Measurements from ENCODE around the gene RNASEL. TPM values are rescaled to one million over a fixed set of nuclear protein-coding genes. Genes with fewer than 3 reads are reported as not detected.
"Not testable (repeated sequence)": the region's sequence is repeated elsewhere in the genome, so short reads cannot be mapped to it uniquely, and the experiment has no call there.

Gene RNASEL
- total RNA-seq, 1 donor from 2014 or later: 6.2 TPM

- Mint-ChIP-seq H3K27me3 (ENCODE audit: insufficient read depth, low read depth) (peaks cover 8% of the 10 kb centered on the region), H3K36me3 (no peaks in the 10 kb centered on the region), H3K27ac (peak overlapping the region; percentile 46), H3K9me3 (no peaks in the 10 kb centered on the region), H3K4me3 (no peak overlapping the region), H3K4me1 (peaks cover 55% of the 10 kb centered on the region)
- no peaks in the 10 kb centered on the region for H3K36me3 ChIP-seq
- peak overlapping the region; percentile 12 for H3K4me2 ChIP-seq
- H3K79me2 ChIP-seq (ENCODE audit: low read depth): no peaks in the 10 kb centered on the region
- no peaks in the 10 kb centered on the region for H3K27me3 ChIP-seq
- peaks cover 56% of the 10 kb centered on the region for H3K4me1 ChIP-seq
- no peak overlapping the region for H3K9ac ChIP-seq
- H3K27ac ChIP-seq: no peak overlapping the region
- TF ChIP-seq CTCF (IDR thresholded peaks at IDR 0.05): no peak
- TF ChIP-seq EZH2 (IDR thresholded peaks at IDR 0.05): no peak
- TF ChIP-seq EZH2phosphoT487 (IDR thresholded peaks at IDR 0.05): no peak
- peaks cover 15% of the 10 kb centered on the region for H3F3A ChIP-seq (ENCODE audit: low read depth)
- H4K20me1 ChIP-seq (ENCODE audit: low read depth): no peaks in the 10 kb centered on the region
- DNase-seq (ENCODE audit: low spot score): no peak
- H3K4me3 ChIP-seq: no peak overlapping the region
- no peak overlapping the region for H2AFZ ChIP-seq (replicated peaks)
- H3K9me3 ChIP-seq (ENCODE audit: low read depth): no peaks in the 10 kb centered on the region
Observed at GRCh38 chr1:182634306-182635072, 45.4 kb upstream of the RNASEL start.

- Histone ChIP-seq H3F3A (ENCODE audit: low read depth) (peaks cover 15% of the 10 kb centered on the region), H4K20me1 (ENCODE audit: low read depth) (no peaks in the 10 kb centered on the region), H3K4me1 (peaks cover 63% of the 10 kb centered on the region), H3K36me3 (no peaks in the 10 kb centered on the region), H3K79me2 (ENCODE audit: low read depth) (no peaks in the 10 kb centered on the region), H3K9ac (no peak overlapping the region), H3K9me3 (ENCODE audit: low read depth) (no peaks in the 10 kb centered on the region), H3K27me3 (no peaks in the 10 kb centered on the region), H3K27ac (no peak overlapping the region), H3K4me3 (no peak overlapping the region), H2AFZ (replicated peaks) (no peak overlapping the region), H3K4me2 (peak overlapping the region; percentile 24)
- TF ChIP-seq EZH2phosphoT487 (IDR thresholded peaks at IDR 0.05) (no peak), EZH2 (IDR thresholded peaks at IDR 0.05) (no peak), CTCF (IDR thresholded peaks at IDR 0.05) (no peak)
- Mint-ChIP-seq H3K9me3 (no peaks in the 10 kb centered on the region), H3K27me3 (ENCODE audit: insufficient read depth, low read depth) (peaks cover 8% of the 10 kb centered on the region), H3K27ac (peak overlapping the region; percentile 19), H3K4me3 (no peak overlapping the region), H3K36me3 (no peaks in the 10 kb centered on the region), H3K4me1 (peaks cover 62% of the 10 kb centered on the region)
- peak; percentile 52 for DNase-seq (ENCODE audit: low spot score)
Observed at GRCh38 chr1:182633657-182634281, 44.7 kb upstream of the RNASEL start.

GRCh38 chr1:182633031-182633430 lies 44.0 kb upstream of the RNASEL start:
- H3K4me2 ChIP-seq: peak overlapping the region; percentile 24
- peaks cover 15% of the 10 kb centered on the region for H3F3A ChIP-seq (ENCODE audit: low read depth)
- no peak overlapping the region for H3K27ac Mint-ChIP-seq
- no peak overlapping the region for H3K4me3 Mint-ChIP-seq
- H4K20me1 ChIP-seq (ENCODE audit: low read depth): no peaks in the 10 kb centered on the region
- H3K4me1 ChIP-seq: peaks cover 65% of the 10 kb centered on the region
- H3K27me3 ChIP-seq: no peaks in the 10 kb centered on the region
- H3K9me3 Mint-ChIP-seq: no peaks in the 10 kb centered on the region
- H3K9ac ChIP-seq: no peak overlapping the region
- H3K4me3 ChIP-seq: no peak overlapping the region
- no peak overlapping the region for H2AFZ ChIP-seq (replicated peaks)
- H3K4me1 Mint-ChIP-seq: peaks cover 63% of the 10 kb centered on the region
- DNase-seq (ENCODE audit: low spot score): no peak
- no peaks in the 10 kb centered on the region for H3K9me3 ChIP-seq (ENCODE audit: low read depth)
- H3K27me3 Mint-ChIP-seq (ENCODE audit: insufficient read depth, low read depth): peaks cover 8% of the 10 kb centered on the region
- H3K36me3 ChIP-seq: no peaks in the 10 kb centered on the region
- no peak for TF ChIP-seq CTCF (IDR thresholded peaks at IDR 0.05)
- no peak for TF ChIP-seq EZH2 (IDR thresholded peaks at IDR 0.05)
- TF ChIP-seq EZH2phosphoT487 (IDR thresholded peaks at IDR 0.05): no peak
- no peaks in the 10 kb centered on the region for H3K36me3 Mint-ChIP-seq
- H3K27ac ChIP-seq: no peak overlapping the region
- H3K79me2 ChIP-seq (ENCODE audit: low read depth): no peaks in the 10 kb centered on the region

- H3K9ac ChIP-seq; H3K79me2 ChIP-seq (ENCODE audit: low read depth); H3K27ac ChIP-seq; H3K4me3 ChIP-seq; H3K27me3 ChIP-seq; H3K36me3 Mint-ChIP-seq; DNase-seq (ENCODE audit: low spot score); H4K20me1 ChIP-seq (ENCODE audit: low read depth); H3K9me3 ChIP-seq (ENCODE audit: low read depth); H3K36me3 ChIP-seq; H3K27me3 Mint-ChIP-seq (ENCODE audit: insufficient read depth, low read depth); H3K9me3 Mint-ChIP-seq; H2AFZ ChIP-seq (replicated peaks); H3K4me2 ChIP-seq: not testable (repeated sequence)
- peaks cover 15% of the 10 kb centered on the region for H3F3A ChIP-seq (ENCODE audit: low read depth)
- Mint-ChIP-seq H3K4me3 (peak overlapping the region; percentile 27), H3K27ac (peak overlapping the region; percentile 46), H3K4me1 (peaks cover 61% of the 10 kb centered on the region)
- peaks cover 65% of the 10 kb centered on the region for H3K4me1 ChIP-seq
Observed at GRCh38 chr1:182632441-182632857, 43.4 kb upstream of the RNASEL start.

All from neural progenitor cell (in vitro differentiated cells).